Measurements from ENCODE around the gene CCNI2.
"Not testable (repeated sequence)": the region's sequence is repeated elsewhere in the genome, so short reads cannot be mapped to it uniquely, and the experiment has no call there.

CCNI2 gene

DNA sequence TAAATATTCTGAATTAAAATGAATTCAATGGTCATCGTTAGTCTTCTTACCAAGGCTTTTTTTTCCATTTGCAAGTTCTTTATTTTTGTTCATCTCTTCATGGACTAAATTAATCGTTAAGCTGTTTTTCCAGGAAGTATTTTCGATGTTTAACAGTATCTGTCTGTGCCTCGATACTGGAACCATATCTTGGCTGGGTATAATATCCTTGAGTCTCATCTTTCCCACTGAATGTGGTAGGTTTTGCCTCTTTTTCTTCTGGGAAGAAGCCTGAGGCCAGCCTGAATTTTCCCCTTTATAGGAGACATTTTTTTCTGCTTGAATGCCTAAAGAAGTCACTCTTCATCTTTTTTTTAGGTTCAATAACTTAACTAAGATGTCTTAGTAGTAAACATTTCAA lies 33.8 kb downstream of the CCNI2 start:
- no peak for DNase-seq (ENCODE audit: low spot score)

GRCh38 chr5:132782101-132782500 lies 34.9 kb downstream of the CCNI2 start:
- no peak for DNase-seq (ENCODE audit: low spot score)

DNA sequence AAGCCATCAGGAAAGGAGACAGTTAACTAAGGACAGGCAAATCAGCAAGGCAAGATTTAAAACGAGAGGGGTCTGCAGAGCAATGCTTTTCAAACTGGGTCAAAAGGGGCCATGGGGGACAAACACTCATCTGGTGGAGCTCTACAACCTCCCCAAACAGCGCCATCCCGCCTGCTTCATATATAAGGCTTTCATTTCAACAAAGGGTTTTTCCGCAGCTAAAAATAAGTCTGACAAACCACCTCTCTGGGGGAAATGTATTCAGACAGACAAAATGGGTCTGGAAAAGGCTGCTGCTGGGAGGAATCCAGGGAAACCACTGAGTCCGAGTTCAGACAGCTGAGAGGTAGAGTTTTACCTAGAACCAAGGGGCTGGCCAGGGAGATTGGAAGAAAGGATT lies 38.1 kb downstream of the CCNI2 start:
- DNase-seq (ENCODE audit: low spot score) = no peak

GRCh38 chr5:132785864-132786263 lies 38.6 kb downstream of the CCNI2 start:
- DNase-seq (ENCODE audit: low spot score) = no peak

- no peak for DNase-seq (ENCODE audit: low spot score)
Measured at GRCh38 chr5:132787076-132787475, 39.9 kb downstream of the CCNI2 start.

DNA sequence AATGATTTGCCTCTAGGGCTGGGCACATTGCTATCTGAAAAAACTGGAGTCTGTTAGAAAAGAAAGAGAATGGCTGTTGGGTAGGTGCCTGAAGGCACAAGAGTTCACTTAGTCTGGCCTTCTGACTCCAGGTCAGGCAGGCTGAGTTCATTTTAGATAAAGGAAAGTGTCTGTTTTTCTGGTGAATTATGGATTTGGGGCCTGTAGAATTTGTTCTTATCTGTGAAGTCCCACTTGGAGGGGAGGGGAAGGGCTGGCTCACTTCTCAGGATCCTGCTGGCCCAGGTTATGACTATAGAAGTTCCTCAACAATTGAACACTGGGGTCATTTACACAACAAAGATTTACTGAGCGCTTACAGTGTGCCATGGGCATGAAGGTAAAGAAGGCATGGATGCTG lies 41.3 kb downstream of the CCNI2 start:
- DNase-seq (ENCODE audit: low spot score) = no peak

GRCh38 chr5:132788990-132789886 lies 42.0 kb downstream of the CCNI2 start:
- DNase-seq (ENCODE audit: low spot score) = no peak

- no peak for DNase-seq (ENCODE audit: low spot score)
Measured at GRCh38 chr5:132790201-132790865, 43.1 kb downstream of the CCNI2 start.

DNA sequence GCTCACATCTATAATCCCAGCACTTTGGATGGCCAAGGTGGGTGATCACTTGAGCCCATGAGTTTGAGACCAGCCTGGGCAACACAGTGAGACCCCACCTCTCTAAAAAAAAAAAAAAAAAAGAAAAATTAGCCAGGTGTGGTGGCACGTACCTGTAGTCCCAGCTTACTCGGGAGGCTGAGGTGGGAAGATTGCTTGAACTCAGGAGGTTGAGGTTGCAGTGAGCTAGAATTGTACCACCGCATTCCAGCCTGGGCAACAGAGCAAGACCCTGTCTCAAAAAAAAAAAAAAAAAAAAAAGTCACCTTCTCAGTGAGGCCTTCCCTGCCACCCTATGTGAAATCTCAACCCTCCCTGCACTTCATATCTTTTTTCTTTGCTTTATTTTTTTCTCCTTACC lies 43.8 kb downstream of the CCNI2 start:
- no peak for DNase-seq (ENCODE audit: low spot score)

- no peak for DNase-seq (ENCODE audit: low spot score)
Measured at GRCh38 chr5:132797651-132798050, 50.4 kb downstream of the CCNI2 start.

DNA sequence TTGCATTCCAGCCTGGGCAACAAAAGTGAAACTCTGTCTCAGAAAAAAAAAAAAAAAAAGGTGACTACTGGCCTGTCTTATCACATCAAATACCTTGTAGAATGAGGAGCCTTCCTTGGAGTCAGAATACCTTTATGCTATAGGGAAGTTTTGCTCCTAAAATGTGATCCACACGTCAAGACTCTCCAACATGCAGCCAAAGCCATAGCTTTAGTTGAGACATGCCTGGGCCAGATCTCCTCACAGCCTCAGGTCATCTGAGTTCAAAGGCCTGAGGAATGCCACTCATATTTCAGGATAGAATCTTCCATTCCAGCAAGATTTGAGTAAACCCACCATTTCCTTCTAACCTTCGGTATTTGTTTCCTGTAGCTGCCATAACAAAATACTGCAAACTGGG lies 52.2 kb downstream of the CCNI2 start:
- no peak for DNase-seq (ENCODE audit: low spot score)

DNA sequence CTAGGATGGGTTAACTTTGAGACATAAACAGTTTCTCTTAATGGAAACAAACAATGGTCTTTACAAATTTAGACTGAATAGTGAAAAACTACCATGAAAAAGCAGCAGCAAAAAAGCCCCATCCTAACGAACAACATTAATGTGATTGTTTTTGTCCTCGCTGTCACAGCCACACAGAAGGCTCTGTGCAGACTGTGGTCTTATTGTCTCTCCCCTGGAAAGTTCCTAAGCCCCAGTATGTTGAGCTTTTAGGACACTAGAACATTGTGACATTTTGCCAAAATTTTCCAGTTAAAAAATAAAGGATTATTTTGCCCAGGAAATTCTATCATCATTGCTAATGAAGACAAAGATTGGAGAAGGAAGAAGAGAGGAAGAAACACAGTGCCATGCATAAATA lies 53.3 kb downstream of the CCNI2 start:
- no peak for DNase-seq (ENCODE audit: low spot score)

- no peak for DNase-seq (ENCODE audit: low spot score)
Measured at GRCh38 chr5:132802044-132802684, 54.9 kb downstream of the CCNI2 start.

DNA sequence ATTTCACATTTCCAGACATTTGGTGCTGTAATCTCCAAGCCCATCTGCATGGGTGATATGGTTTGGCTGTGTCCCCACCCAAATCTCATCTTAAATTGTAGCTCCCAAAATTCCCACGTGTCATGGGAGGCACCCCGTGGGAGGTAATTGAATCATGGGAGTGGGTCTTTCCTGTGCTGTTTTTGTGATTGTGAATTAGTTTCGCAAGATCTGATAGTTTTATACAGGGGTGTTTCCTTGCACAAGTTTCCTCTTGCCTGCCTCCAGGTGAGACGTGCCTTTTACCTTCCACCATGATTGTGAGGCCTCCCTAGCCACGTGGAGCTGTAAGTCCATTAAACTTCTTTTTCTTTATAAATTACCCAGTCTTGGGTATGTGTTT lies 55.5 kb downstream of the CCNI2 start:
- DNase-seq (ENCODE audit: low spot score) = not testable (repeated sequence)
